SH-SY5Y (cell line): ENCODE data around the gene FGFR3.

Experiments used
- GATA2 ChIP-seq: IDR thresholded peaks from 2 replicates; pipeline ENCODE4 v1.6.1; 2011; ENCODE audit warnings: mild to moderate bottlenecking, low read depth, low read length
- GATA3 ChIP-seq: IDR thresholded peaks from 2 replicates; pipeline ENCODE4 v1.6.1; 2011; ENCODE audit warnings: low read depth, mild to moderate bottlenecking, low read length, moderate library complexity

DNA sequence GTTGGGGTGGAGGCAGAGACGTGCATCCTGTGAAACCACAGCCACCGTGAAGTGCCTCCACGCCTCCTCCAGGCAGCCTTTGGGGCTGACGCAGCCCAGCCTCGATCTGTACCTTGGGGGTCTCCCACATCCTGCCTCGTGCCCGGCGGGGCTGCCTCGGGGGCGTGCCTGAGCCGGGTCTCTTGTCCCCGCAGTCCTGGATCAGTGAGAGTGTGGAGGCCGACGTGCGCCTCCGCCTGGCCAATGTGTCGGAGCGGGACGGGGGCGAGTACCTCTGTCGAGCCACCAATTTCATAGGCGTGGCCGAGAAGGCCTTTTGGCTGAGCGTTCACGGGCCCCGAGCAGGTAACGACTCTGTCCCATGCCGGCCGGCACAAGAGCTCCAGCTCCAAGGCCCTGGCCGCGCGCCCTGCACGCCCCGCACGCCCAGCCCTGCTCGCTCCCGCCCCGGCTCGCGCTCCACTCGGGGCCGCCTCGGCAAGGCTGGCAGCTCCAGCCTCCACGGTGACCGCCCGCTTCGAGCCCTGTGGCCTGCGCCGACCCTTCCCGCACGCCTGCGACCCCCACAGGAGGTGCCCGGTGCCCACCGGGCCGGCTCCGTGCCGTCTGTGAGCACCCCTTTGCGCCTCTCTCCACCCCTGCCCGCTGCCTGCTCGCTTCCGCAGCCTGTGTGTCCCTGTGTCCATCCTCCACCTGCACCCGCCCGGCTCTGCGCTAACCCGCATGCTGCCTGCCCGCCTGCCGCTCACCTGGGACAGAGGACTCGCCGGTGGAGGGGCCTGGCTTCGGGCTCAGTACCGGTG lies 9.8 kb downstream of the FGFR3 start:
- no peak for TF ChIP-seq GATA2
- TF ChIP-seq GATA3: no peak
